ENCODE measurements around the gene DOCK4.

Gene DOCK4

GRCh38 chr7:111827863-111828504, 378.2 kb downstream of the DOCK4 start:
- DNase-seq (ENCODE audit: low read depth in 1 of 2, low spot score in 1 of 2) = no peak

DNA sequence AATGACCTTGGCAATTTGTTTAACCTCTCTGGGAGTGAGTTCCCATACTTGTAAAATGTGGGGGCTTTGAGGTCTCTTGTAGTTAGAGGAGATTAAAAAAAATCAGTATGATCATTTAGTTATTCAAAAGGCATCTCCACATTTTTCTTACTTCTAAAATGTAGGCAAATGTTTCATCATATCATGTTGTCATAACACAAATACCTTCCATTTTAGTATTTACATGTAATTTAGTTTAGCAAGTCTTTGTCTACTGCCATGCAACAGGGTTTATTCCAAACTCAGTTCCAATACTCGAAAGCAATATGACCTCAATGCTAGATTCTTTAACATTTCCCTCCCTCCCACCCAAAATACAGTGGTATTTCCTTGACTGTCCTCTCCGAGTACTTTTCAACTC, 381.2 kb downstream of the DOCK4 start:
- no peak for DNase-seq (ENCODE audit: low read depth in 1 of 2, low spot score in 1 of 2)

DNA sequence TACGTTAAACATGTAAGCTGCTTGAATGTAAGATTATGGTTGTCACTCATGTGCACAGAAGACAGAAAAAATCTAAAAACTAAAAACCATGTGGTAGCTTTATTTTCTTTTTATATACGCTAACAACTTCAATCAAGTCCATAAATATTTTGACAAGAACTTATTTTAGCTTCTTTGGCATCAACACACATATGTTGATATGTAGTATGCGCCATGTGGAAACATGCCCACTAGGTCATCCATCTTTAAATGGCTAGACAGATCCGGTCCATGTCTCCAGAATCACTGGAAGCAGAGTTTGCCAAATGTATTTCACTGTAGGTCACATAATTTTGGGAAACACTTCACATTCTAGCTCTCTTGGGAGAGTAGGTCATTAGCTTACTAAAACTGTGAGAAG, 382.4 kb downstream of the DOCK4 start:
- no peak for DNase-seq (ENCODE audit: low read depth in 1 of 2, low spot score in 1 of 2)

DNA sequence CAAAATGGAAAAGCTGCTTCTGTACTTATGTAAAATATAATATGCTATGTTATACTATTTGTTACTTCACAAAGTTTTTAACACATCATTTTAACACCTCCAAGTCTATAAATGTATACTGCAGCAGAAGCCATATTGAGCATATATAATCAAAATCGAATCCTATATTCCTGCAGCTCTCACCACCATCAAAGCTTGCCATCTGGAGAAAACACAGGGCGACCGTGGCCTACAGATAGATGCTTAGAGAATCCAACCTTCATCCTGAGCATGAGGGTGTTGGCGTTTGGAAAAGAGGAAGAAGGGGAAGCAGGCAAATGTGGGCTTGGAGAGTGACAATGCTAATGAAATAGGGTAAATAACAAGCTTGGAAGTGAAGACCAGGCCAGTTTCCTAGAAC, 385.2 kb downstream of the DOCK4 start:
- DNase-seq (ENCODE audit: low read depth in 1 of 2, low spot score in 1 of 2) = no peak

DNA sequence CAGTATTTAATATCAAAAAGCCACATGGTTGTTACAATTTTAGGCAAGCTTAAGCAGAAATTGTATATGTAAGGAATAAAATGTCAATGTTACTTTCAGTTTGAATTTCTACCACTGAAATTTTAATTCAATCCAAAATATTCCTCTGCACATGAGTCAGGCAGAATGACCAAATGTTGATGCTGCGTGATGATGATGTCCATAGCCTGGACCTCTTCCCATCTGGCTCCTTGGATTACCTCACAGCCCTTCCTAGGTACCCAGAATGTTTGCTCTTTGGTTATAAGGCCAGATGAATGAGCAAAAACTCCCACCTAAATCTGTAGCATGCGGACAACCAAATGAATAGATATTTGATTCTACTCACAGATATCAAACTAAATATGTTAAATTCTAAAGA, 385.6 kb downstream of the DOCK4 start:
- DNase-seq (ENCODE audit: low read depth in 1 of 2, low spot score in 1 of 2) = no peak

- DNase-seq (ENCODE audit: low read depth in 1 of 2, low spot score in 1 of 2) = no peak
Observed at GRCh38 chr7:111820121-111820520, 386.1 kb downstream of the DOCK4 start.

DNA sequence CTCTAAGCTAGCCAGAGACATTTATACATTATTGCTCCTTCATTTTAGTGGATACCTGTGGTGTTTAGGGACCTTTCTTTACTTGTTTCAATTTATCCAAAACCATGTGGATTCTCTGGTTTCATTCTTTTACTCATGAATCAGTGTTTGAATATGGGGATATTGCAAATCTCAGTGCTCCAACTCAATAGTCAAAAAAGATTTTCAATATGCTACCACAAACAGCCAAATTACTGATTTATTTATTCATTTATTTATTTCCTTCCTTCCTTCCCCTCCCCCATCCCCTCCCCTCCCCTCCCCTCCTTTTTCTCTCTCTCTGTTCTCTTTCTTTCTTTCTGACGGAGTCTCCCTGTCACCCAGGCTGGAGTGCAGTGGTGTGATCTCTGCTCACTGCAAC, 390.8 kb downstream of the DOCK4 start:
- no peak for DNase-seq (ENCODE audit: low read depth in 1 of 2, low spot score in 1 of 2)

- DNase-seq (ENCODE audit: low read depth in 1 of 2, low spot score in 1 of 2) = no peak
Observed at GRCh38 chr7:111813306-111813705, 392.9 kb downstream of the DOCK4 start.

DNA sequence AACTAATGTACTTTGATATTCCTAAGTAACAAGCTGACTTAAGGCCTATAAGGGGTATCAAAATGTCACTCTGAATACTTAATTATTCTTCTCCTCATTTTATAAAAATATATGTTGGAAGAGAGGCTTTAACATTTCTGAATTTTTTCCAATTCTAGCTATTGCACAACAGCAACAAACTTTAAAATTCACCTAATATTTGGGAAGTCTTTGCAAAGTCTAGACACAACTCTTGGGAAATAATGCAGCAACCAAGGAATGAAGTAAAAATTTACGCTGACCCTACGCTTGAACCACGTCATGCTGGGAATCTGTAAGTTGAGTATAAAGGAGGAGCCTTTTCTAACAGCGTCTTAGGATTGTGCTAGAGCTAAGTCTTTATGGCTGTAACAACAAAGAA, 400.0 kb downstream of the DOCK4 start:
- DNase-seq (ENCODE audit: low read depth in 1 of 2, low spot score in 1 of 2) = no peak

- DNase-seq (ENCODE audit: low read depth in 1 of 2, low spot score in 1 of 2) = no peak
Observed at GRCh38 chr7:111803015-111803758, 403.0 kb downstream of the DOCK4 start.

DNA sequence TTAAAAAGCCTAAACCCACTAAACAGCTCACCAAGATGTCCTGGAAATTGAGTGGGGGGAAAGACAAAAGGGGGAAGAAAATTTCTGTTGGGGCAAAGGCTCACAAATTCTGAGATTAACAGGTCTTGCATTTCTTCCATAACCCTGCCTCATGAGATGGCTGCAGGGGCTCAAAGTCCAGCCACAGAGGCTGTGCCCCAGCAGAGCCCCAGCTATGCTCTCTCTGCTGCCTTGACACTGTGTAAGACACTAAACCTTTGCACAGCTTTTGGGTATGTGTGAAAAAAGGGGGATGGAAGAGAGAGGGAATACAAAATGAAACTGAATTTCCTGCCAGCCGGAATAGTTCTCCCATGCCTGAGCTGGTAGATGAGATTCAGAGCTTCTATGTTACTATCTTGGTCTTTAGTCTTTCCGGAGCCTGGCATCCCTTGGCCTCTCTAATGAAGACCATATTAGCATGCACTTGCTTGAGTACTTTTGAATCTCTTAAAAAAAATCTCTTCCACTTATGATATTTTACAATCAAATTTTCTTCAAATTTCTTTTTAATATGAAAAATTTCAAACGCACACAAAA, 403.9 kb downstream of the DOCK4 start:
- DNase-seq (ENCODE audit: low read depth in 1 of 2, low spot score in 1 of 2) = no peak

DNA sequence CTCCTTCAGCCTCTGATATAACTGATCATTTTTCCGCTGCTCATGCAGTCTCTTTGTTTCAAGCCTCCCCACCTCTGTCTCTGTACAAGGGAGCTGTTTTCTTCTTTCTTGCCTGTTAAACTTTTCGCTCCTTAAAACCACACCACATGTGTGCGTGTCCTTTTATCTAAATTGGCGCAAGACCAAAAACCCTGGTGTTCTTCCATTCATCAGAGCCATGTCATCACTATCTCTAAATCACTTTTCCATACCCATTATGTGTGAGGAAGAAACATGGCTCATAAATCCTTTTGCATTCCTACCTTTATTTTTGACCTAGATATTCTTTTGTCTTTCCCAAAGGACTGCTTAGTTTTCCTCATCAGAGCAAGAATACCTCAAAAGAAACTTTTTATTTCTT, 404.9 kb downstream of the DOCK4 start:
- DNase-seq (ENCODE audit: low read depth in 1 of 2, low spot score in 1 of 2) = no peak

DNA sequence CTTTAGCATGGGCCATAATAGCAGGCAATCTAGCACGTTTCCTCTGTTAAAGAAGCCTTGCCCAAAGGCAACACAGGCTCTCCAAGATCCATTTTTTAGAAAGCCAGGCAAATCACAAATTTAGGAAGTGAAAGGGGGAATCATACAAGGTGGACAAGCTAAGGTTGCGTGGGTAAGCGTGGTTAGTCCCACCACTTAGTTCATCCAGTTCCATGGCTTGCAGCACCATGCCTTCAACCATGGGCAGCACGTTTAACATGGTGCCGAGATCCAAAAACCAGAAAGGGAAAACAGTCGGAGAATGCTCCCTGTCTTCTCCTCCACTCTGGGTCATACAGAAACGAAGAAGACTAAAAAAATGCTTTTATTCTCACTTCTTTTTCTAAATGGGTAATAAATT, 409.5 kb downstream of the DOCK4 start:
- no peak for DNase-seq (ENCODE audit: low read depth in 1 of 2, low spot score in 1 of 2)

GRCh38 chr7:111789870-111790269, 416.3 kb downstream of the DOCK4 start:
- no peak for DNase-seq (ENCODE audit: low read depth in 1 of 2, low spot score in 1 of 2)

- DNase-seq (ENCODE audit: low read depth in 1 of 2, low spot score in 1 of 2) = no peak
Observed at GRCh38 chr7:111789048-111789320, 417.2 kb downstream of the DOCK4 start.

DNA sequence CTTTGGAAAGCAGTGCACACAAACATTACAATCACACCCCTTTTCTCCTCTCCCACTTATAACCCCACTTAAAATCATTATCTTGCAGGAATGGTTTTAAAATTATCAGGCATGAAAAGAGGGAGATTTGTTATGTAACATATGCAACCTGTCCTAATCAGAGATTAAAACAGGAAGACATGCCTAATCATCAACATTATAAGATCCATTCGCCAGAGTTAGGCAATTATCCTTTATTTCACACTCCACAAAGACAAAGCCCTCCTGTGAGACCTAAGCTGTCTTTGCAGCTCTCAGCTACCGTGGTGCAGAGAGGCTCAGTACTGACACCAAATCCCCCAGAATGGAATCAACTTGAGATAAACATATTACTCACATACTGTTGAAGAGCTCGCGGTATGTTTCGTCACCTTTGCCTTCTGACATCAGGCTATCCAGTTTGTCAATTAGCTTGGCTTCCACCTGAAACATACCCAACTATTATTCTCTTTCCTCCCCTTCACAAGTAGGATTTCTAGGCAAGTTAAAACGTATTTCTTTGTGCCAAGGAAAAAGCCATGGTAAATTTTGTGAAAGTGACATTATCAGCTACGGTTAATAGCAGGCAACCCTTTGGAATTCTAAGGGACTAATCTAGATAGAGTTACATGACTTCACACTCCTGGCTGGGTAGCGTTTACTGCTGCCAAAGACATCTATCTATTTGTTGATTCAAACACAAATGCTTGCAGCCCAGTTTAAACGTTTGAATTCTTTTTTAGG, 417.7 kb downstream of the DOCK4 start:
- no peak for DNase-seq (ENCODE audit: low read depth in 1 of 2, low spot score in 1 of 2)

- no peak for DNase-seq (ENCODE audit: low read depth in 1 of 2, low spot score in 1 of 2)
Observed at GRCh38 chr7:111787741-111788140, 418.5 kb downstream of the DOCK4 start.

DNA sequence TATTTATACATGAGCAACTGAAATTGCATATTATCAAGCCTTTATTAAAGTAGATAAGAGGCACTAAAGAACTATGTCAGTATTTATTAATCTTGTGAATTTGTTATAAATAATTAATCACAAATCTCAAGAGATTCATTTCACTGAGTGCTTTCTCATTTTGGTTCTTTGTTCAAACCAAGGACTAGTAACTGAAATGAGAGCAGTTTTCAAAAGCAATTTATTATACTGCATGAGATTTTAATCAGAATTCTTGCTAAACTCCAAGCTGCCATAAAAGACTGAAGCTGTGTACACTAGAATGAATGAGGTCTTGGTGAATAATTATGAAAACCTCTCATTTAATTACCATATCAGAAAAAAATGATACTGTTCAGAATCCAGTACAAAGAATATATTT, 419.1 kb downstream of the DOCK4 start:
- no peak for DNase-seq (ENCODE audit: low read depth in 1 of 2, low spot score in 1 of 2)

GRCh38 chr7:111785076-111785475, 421.1 kb downstream of the DOCK4 start:
- no peak for DNase-seq (ENCODE audit: low read depth in 1 of 2, low spot score in 1 of 2)

GRCh38 chr7:111784296-111784695, 421.9 kb downstream of the DOCK4 start:
- DNase-seq (ENCODE audit: low read depth in 1 of 2, low spot score in 1 of 2) = no peak

GRCh38 chr7:111783854-111784253, 422.3 kb downstream of the DOCK4 start:
- DNase-seq (ENCODE audit: low read depth in 1 of 2, low spot score in 1 of 2) = no peak

- DNase-seq (ENCODE audit: low read depth in 1 of 2, low spot score in 1 of 2) = no peak
Observed at GRCh38 chr7:111780527-111780926, 425.7 kb downstream of the DOCK4 start.
